ENCODE measurements around the gene SECTM1. TPM values are rescaled to one million over a fixed set of nuclear protein-coding genes. Genes with fewer than 3 reads are reported as not detected.
A peak's percentile ranks its signal among the peaks of the same experiment; 100 is the strongest.

Gene SECTM1
- total and polyA plus RNA-seq, 9 of the 15 experiments (the other 6 are each of a cell fraction or from before 2014, with no cell fraction given), result 0.11 to 0.46 (median 0.18) TPM; not detected in 6

GRCh38 chr17:82292251-82293154 lies 41.1 kb downstream of the SECTM1 start (continued):
- TF ChIP-seq EHMT2 (IDR thresholded peaks at IDR 0.05), result no peak
- no peak for TF ChIP-seq ILF3 (IDR thresholded peaks at IDR 0.05; ENCODE audit: borderline replicate concordance)
- TF ChIP-seq NELFE (IDR thresholded peaks at IDR 0.05; ENCODE audit: insufficient read depth, insufficient read length), result no peak
- no peak for TF ChIP-seq ZBTB1 (CRISPR knock-in tag; IDR thresholded peaks at IDR 0.05; ENCODE audit: borderline replicate concordance, low read depth)
- TF ChIP-seq RNF2 (IDR thresholded peaks at IDR 0.05), result peak; percentile 13; the same call in 1 of the 2 replicates
- no peak for TF ChIP-seq SPI1 (IDR thresholded peaks at IDR 0.05; ENCODE audit: borderline replicate concordance, low read depth, low read length)
- no peak for TF ChIP-seq ZNF76 (CRISPR knock-in tag; IDR thresholded peaks at IDR 0.05; ENCODE audit: borderline replicate concordance)
- TF ChIP-seq THAP7 (CRISPR knock-in tag; IDR thresholded peaks at IDR 0.05), result no peak
- TF ChIP-seq NFE2 (IDR thresholded peaks at IDR 0.05; ENCODE audit: low read depth), result no peak
- peak; percentile 79; the same call in 1 of the 2 replicates for TF ChIP-seq POLR2AphosphoS2 (IDR thresholded peaks at IDR 0.05; ENCODE audit: low read length)
- no peak for TF ChIP-seq NCOA2 (IDR thresholded peaks at IDR 0.05; ENCODE audit: partially characterized antibody in 2 of 2)
- no peak for TF ChIP-seq IRF1 (CRISPR knock-in tag; IDR thresholded peaks at IDR 0.05; ENCODE audit: borderline replicate concordance)
- TF ChIP-seq IFI16 (CRISPR knock-in tag; IDR thresholded peaks at IDR 0.05), result no peak
- no peak for TF ChIP-seq ZNF449 (CRISPR knock-in tag; IDR thresholded peaks at IDR 0.05)
- TF ChIP-seq THRAP3 (IDR thresholded peaks at IDR 0.05; ENCODE audit: borderline replicate concordance), result no peak
- 0 out of 2 replicates have a peak, but pooled peaks have one; percentile 57 for TF ChIP-seq GATAD2A (IDR thresholded peaks at IDR 0.05)
- TF ChIP-seq CHAMP1 (IDR thresholded peaks at IDR 0.05), result no peak
- no peak for TF ChIP-seq ZNF655 (CRISPR knock-in tag; IDR thresholded peaks at IDR 0.05)
- TF ChIP-seq DEAF1 (CRISPR knock-in tag; IDR thresholded peaks at IDR 0.05), result no peak
- no peak for TF ChIP-seq MCM5 (IDR thresholded peaks at IDR 0.05; ENCODE audit: low read depth)
